ENCODE measurements around the gene ULBP2. TPM values are rescaled to one million over a fixed set of nuclear protein-coding genes. Genes with fewer than 3 reads are reported as not detected.
"Not testable (repeated sequence)": the region's sequence is repeated elsewhere in the genome, so short reads cannot be mapped to it uniquely, and the experiment has no call there.

ULBP2 gene
- total RNA-seq, 1 experiment from 2014 or later, result 0.13 TPM

DNA sequence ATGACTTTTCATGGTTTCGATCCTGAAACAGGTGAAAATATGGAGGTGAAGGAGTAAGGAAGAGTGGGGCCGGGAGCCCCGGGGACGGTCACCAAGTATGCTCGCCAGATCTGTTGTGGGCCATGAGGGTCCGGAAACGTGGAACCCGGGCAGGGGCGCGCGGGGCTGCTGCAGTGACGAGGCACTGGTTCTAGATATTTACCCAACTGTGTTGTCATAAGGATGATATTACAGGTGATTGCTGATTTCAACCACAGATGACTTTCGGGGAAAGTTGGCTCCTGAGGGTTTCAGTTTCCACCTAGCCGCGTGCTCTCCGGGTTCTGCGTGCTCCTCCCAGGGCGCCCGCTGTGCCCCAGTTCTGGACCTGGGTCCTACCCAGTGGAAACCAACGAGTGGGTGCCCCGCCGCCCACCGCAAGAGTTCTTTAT, 31.1 kb upstream of the ULBP2 start:
- no peak overlapping the region for H3K27ac Mint-ChIP-seq
- H3K4me1 Mint-ChIP-seq, result no peaks in the 10 kb centered on the region
- H3K9me3 Mint-ChIP-seq, result peaks cover 43% of the 10 kb centered on the region
- no peak overlapping the region for H3K4me3 Mint-ChIP-seq
- CTCF ChIA-PET, result no interaction called here
- DNase-seq (ENCODE audit: low spot score) (no peak), ATAC-seq (no peak)
- peaks cover 43% of the 10 kb centered on the region for H3K27me3 Mint-ChIP-seq (ENCODE audit: low read depth)
- TF ChIP-seq ETV6 (CRISPR knock-in tag; IDR thresholded peaks at IDR 0.05) (no peak), IRF2 (CRISPR knock-in tag; IDR thresholded peaks at IDR 0.05; ENCODE audit: borderline replicate concordance, low read depth) (no peak), SMAD4 (CRISPR knock-in tag; IDR thresholded peaks at IDR 0.05) (no peak), NR1H2 (CRISPR knock-in tag; IDR thresholded peaks at IDR 0.05) (no peak), ESRRA (CRISPR knock-in tag; IDR thresholded peaks at IDR 0.05; ENCODE audit: borderline replicate concordance) (no peak), CREB1 (CRISPR knock-in tag; IDR thresholded peaks at IDR 0.05) (no peak), GABPB1 (CRISPR knock-in tag; IDR thresholded peaks at IDR 0.05) (no peak), ZNF219 (CRISPR knock-in tag; IDR thresholded peaks at IDR 0.05; ENCODE audit: borderline replicate concordance) (no peak), ZNF671 (CRISPR knock-in tag; IDR thresholded peaks at IDR 0.05) (no peak)
- TF ChIP-seq, protein P1, sequence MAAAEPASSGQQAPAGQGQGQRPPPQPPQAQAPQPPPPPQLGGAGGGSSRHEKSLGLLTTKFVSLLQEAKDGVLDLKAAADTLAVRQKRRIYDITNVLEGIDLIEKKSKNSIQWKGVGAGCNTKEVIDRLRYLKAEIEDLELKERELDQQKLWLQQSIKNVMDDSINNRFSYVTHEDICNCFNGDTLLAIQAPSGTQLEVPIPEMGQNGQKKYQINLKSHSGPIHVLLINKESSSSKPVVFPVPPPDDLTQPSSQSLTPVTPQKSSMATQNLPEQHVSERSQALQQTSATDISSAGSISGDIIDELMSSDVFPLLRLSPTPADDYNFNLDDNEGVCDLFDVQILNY (CRISPR knock-in tag; IDR thresholded peaks at IDR 0.05), result no peak
- TF ChIP-seq, protein P2, sequence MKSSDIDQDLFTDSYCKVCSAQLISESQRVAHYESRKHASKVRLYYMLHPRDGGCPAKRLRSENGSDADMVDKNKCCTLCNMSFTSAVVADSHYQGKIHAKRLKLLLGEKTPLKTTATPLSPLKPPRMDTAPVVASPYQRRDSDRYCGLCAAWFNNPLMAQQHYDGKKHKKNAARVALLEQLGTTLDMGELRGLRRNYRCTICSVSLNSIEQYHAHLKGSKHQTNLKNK (CRISPR knock-in tag; IDR thresholded peaks at IDR 0.05), result no peak
- TF ChIP-seq, protein P3, sequence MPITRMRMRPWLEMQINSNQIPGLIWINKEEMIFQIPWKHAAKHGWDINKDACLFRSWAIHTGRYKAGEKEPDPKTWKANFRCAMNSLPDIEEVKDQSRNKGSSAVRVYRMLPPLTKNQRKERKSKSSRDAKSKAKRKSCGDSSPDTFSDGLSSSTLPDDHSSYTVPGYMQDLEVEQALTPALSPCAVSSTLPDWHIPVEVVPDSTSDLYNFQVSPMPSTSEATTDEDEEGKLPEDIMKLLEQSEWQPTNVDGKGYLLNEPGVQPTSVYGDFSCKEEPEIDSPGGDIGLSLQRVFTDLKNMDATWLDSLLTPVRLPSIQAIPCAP (CRISPR knock-in tag; IDR thresholded peaks at IDR 0.05), result no peak
- TF ChIP-seq, protein P4, sequence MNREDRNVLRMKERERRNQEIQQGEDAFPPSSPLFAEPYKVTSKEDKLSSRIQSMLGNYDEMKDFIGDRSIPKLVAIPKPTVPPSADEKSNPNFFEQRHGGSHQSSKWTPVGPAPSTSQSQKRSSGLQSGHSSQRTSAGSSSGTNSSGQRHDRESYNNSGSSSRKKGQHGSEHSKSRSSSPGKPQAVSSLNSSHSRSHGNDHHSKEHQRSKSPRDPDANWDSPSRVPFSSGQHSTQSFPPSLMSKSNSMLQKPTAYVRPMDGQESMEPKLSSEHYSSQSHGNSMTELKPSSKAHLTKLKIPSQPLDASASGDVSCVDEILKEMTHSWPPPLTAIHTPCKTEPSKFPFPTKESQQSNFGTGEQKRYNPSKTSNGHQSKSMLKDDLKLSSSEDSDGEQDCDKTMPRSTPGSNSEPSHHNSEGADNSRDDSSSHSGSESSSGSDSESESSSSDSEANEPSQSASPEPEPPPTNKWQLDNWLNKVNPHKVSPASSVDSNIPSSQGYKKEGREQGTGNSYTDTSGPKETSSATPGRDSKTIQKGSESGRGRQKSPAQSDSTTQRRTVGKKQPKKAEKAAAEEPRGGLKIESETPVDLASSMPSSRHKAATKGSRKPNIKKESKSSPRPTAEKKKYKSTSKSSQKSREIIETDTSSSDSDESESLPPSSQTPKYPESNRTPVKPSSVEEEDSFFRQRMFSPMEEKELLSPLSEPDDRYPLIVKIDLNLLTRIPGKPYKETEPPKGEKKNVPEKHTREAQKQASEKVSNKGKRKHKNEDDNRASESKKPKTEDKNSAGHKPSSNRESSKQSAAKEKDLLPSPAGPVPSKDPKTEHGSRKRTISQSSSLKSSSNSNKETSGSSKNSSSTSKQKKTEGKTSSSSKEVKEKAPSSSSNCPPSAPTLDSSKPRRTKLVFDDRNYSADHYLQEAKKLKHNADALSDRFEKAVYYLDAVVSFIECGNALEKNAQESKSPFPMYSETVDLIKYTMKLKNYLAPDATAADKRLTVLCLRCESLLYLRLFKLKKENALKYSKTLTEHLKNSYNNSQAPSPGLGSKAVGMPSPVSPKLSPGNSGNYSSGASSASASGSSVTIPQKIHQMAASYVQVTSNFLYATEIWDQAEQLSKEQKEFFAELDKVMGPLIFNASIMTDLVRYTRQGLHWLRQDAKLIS (CRISPR knock-in tag; IDR thresholded peaks at IDR 0.05; ENCODE audit: borderline replicate concordance), result no peak
- TF ChIP-seq, protein P5, sequence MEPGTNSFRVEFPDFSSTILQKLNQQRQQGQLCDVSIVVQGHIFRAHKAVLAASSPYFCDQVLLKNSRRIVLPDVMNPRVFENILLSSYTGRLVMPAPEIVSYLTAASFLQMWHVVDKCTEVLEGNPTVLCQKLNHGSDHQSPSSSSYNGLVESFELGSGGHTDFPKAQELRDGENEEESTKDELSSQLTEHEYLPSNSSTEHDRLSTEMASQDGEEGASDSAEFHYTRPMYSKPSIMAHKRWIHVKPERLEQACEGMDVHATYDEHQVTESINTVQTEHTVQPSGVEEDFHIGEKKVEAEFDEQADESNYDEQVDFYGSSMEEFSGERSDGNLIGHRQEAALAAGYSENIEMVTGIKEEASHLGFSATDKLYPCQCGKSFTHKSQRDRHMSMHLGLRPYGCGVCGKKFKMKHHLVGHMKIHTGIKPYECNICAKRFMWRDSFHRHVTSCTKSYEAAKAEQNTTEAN (CRISPR knock-in tag; IDR thresholded peaks at IDR 0.05), result no peak
- POLR2A ChIA-PET, result no interaction called here
- H3K36me3 Mint-ChIP-seq, result peaks cover 16% of the 10 kb centered on the region

DNA sequence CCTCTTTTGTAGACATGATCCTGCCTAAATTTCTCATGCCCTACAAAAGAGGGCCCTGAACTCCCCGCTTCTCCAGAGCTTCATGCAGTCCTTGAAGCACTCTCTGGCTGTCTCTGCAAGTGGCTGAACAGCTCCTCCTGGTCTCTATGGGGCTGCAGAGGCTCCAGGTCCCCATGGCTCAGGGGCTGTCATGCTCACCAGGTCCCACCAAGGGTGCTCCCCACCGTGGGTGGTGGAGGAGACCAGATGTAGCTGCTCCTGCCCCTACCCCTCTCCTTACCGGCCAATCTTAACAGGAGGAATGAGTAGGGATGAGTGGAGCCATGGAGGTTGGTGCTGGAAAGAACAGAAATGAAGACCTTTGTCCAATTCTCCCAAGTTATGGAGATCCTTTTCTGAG, 29.1 kb upstream of the ULBP2 start:
- DNase-seq (ENCODE audit: low spot score); H3K4me3 Mint-ChIP-seq; POLR2A ChIA-PET; H3K4me1 Mint-ChIP-seq; ATAC-seq; CTCF ChIA-PET; H3K27ac Mint-ChIP-seq: not testable (repeated sequence)
- H3K9me3 Mint-ChIP-seq, result peaks cover 30% of the 10 kb centered on the region
- peaks cover 16% of the 10 kb centered on the region for H3K36me3 Mint-ChIP-seq
- H3K27me3 Mint-ChIP-seq (ENCODE audit: low read depth), result peaks cover 43% of the 10 kb centered on the region

DNA sequence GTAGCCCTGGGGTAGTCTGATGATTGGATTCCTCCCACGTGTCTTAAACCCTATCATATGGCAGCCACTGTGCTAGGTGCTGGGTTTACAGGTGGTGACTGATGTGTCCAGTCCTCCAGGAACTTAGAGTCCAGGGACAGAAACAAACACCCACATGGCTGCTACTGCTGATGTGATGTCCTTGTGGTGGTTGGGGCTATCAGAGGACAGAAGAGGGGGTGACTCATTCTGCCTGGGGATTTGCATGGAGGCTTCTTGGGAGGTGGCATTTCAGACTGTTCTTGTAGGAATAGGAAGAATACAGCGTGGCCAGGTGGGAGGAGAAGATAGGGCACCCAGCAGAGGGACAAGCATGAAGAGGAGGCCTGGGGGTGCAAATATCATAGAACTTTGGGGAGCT, 28.7 kb upstream of the ULBP2 start:
- H3K9me3 Mint-ChIP-seq, result peaks cover 26% of the 10 kb centered on the region
- ChIA-PET POLR2A (no interaction called here), CTCF (no interaction called here)
- H3K27me3 Mint-ChIP-seq (ENCODE audit: low read depth), result peaks cover 41% of the 10 kb centered on the region
- DNase-seq (ENCODE audit: low spot score) (no peak), ATAC-seq (no peak)
- H3K4me3 Mint-ChIP-seq, result no peak overlapping the region
- no peaks in the 10 kb centered on the region for H3K4me1 Mint-ChIP-seq
- H3K36me3 Mint-ChIP-seq, result peaks cover 12% of the 10 kb centered on the region
- H3K27ac Mint-ChIP-seq, result no peak overlapping the region
- TF ChIP-seq ZNF317 (CRISPR knock-in tag; IDR thresholded peaks at IDR 0.05; ENCODE audit: borderline replicate concordance, low read depth) (no peak), NR3C1 (CRISPR knock-in tag; conservative IDR thresholded peaks at IDR 0.05; ENCODE audit: low read depth) (no peak), MYBL2 (CRISPR knock-in tag; IDR thresholded peaks at IDR 0.05) (no peak), TCF7 (CRISPR knock-in tag; IDR thresholded peaks at IDR 0.05; ENCODE audit: low read depth) (no peak)
- TF ChIP-seq, protein P6, sequence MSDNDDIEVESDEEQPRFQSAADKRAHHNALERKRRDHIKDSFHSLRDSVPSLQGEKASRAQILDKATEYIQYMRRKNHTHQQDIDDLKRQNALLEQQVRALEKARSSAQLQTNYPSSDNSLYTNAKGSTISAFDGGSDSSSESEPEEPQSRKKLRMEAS (CRISPR knock-in tag; IDR thresholded peaks at IDR 0.05), result no peak
- TF ChIP-seq, protein P7, sequence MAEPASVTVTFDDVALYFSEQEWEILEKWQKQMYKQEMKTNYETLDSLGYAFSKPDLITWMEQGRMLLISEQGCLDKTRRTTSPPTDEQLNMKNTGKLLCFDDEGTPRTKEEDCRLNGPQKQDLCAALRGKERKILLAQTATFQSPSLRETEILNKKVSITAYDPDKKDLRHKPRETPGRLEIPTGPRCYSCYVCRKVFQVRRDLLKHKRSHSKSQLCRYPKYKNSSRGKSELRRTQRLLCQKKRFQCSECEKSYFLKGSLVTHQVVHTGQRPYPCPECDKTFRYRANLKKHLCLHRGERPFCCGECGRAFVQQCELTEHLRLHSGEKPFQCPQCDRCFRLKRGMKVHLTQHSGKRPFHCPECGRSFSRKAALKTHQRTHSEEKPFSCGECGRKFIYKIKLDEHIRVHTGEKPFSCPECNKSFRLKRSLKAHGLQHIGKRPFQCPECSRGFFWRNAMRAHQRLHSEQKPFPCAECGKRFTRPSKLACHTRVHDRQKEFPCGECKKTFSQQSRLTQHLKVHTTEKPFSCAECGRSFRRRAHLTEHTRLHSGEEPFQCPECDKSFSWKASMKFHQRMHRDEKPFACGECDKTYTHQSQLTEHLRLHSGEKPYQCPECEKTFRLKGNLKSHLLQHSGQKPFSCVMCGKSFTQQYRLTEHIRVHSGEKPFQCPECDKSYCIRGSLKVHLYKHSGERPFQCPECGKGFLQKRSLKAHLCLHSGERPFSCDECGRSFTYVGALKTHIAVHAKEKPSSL (CRISPR knock-in tag; conservative IDR thresholded peaks at IDR 0.05), result no peak
- TF ChIP-seq, protein P8, sequence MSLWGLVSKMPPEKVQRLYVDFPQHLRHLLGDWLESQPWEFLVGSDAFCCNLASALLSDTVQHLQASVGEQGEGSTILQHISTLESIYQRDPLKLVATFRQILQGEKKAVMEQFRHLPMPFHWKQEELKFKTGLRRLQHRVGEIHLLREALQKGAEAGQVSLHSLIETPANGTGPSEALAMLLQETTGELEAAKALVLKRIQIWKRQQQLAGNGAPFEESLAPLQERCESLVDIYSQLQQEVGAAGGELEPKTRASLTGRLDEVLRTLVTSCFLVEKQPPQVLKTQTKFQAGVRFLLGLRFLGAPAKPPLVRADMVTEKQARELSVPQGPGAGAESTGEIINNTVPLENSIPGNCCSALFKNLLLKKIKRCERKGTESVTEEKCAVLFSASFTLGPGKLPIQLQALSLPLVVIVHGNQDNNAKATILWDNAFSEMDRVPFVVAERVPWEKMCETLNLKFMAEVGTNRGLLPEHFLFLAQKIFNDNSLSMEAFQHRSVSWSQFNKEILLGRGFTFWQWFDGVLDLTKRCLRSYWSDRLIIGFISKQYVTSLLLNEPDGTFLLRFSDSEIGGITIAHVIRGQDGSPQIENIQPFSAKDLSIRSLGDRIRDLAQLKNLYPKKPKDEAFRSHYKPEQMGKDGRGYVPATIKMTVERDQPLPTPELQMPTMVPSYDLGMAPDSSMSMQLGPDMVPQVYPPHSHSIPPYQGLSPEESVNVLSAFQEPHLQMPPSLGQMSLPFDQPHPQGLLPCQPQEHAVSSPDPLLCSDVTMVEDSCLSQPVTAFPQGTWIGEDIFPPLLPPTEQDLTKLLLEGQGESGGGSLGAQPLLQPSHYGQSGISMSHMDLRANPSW (CRISPR knock-in tag; conservative IDR thresholded peaks at IDR 0.05; ENCODE audit: low read depth), result no peak

Data from WTC11 (cell line).